HL-60 (cell line): Measurements from ENCODE around the gene EIF4A3.

Experiments
- DNase-seq, 2 experiments: peaks; one replicate each; pipeline ENCODE4 v3.0.0-alpha.2; 2010 to 2020; ENCODE audit warnings: low read depth in 1 of 2, low spot score in 1 of 2
- H3K27ac ChIP-seq: fragments of 250-450 bp; sonication (Bioruptor Pico); replicated peaks from 2 replicates; pipeline ENCODE4 v1.5.1; 2020; ENCODE audit warnings: mild to moderate bottlenecking, moderate library complexity
- H3K27me3 ChIP-seq: fragments of 250-450 bp; sonication (Bioruptor Pico); 2 replicates; pipeline ENCODE4 v1.5.1; 2021; ENCODE audit warnings: mild to moderate bottlenecking, moderate library complexity; ENCODE audit not compliant: insufficient read depth, poor library complexity, severe bottlenecking
- H3K4me3 ChIP-seq: replicated peaks from 2 replicates; pipeline ENCODE4 v1.5.1; 2011; ENCODE audit warnings: mild to moderate bottlenecking, control low read depth, low read length; ENCODE audit not compliant: insufficient read depth
- CTCF ChIP-seq: IDR thresholded peaks from one replicate; pipeline ENCODE4 v1.5.1; 2011; ENCODE audit warnings: low read length, control low read depth, inconsistent platforms; ENCODE audit not compliant: insufficient read depth
- GABPA ChIP-seq: IDR thresholded peaks from 2 replicates; pipeline ENCODE4 v1.6.1; 2012; ENCODE audit warnings: low read depth
- POLR2AphosphoS5 ChIP-seq: IDR thresholded peaks from 2 replicates; pipeline ENCODE4 v1.6.1; 2012; ENCODE audit warnings: low read depth
- REST ChIP-seq: IDR thresholded peaks from 2 replicates; pipeline ENCODE4 v1.6.1; 2012; ENCODE audit warnings: low read depth; ENCODE audit not compliant: insufficient replicate concordance
- SPI1 ChIP-seq: IDR thresholded peaks from 2 replicates; pipeline ENCODE4 v1.6.1; 2012; ENCODE audit warnings: low read depth, mild to moderate bottlenecking, borderline replicate concordance

The EIF4A3 gene

GRCh38 chr17:80130992-80131391 is 15.9 kb downstream of the EIF4A3 start:
- Histone ChIP-seq H3K4me3 (no peak overlapping the region), H3K27me3 (peaks cover 3% of the 10 kb centered on the region), H3K27ac (no peak overlapping the region)
- no peak for DNase-seq
- TF ChIP-seq GABPA (no peak), REST (no peak), POLR2AphosphoS5 (no peak), SPI1 (no peak), CTCF (no peak)

- DNase-seq = no peak
- no peak overlapping the region for H3K4me3 ChIP-seq
- peaks cover 3% of the 10 kb centered on the region for H3K27me3 ChIP-seq
- H3K27ac ChIP-seq = no peak overlapping the region
- TF ChIP-seq REST (no peak), POLR2AphosphoS5 (no peak), SPI1 (no peak), CTCF (no peak), GABPA (no peak)
These were observed 17.8 kb downstream of the EIF4A3 start for GRCh38 chr17:80129006-80129565.

GRCh38 chr17:80126449-80126715 is 20.5 kb downstream of the EIF4A3 start:
- H3K4me3 ChIP-seq = no peak overlapping the region
- H3K27ac ChIP-seq = no peak overlapping the region
- H3K27me3 ChIP-seq = peaks cover 3% of the 10 kb centered on the region
- DNase-seq = no peak
- TF ChIP-seq CTCF (no peak), SPI1 (no peak), REST (no peak)
